Liver (tissue), 9 donors: ENCODE data around the gene PALD1. TPM values are rescaled to one million over a fixed set of nuclear protein-coding genes. Genes with fewer than 3 reads are reported as not detected.

Experiments used
- DNase-seq: peaks from one replicate; pipeline ENCODE4 v3.0.0-alpha.2; 2017; ENCODE audit warnings: low spot score
- H3K27ac ChIP-seq, 2 donors: one replicate each; pipeline ENCODE4 v1.7.0; 2013; ENCODE audit warnings: inconsistent platforms in 2 of 2, low read length in 2 of 2, control low read depth in 1 of 2, low read depth in 1 of 2, mild to moderate bottlenecking in 1 of 2
- H3K27me3 ChIP-seq, 4 donors: one replicate each; pipeline versions ENCODE4 v1.6.1 to v1.7.0; 2013; ENCODE audit warnings: low read length in 3 of 4, inconsistent platforms in 1 of 4, mild to moderate bottlenecking in 1 of 4, moderate library complexity in 1 of 4; ENCODE audit not compliant: control insufficient read depth in 4 of 4, insufficient read depth in 4 of 4
- H3K36me3 ChIP-seq, 4 donors: one replicate each; pipeline versions ENCODE4 v1.6.1 to v1.7.0; 2013; ENCODE audit warnings: low read length in 3 of 4, mild to moderate bottlenecking in 3 of 4, low read depth in 1 of 4, moderate library complexity in 1 of 4; ENCODE audit not compliant: control insufficient read depth in 4 of 4, insufficient read depth in 3 of 4
- H3K4me1 ChIP-seq, 4 donors: one replicate each; pipeline versions ENCODE4 v1.6.1 to v1.7.0; 2013; ENCODE audit warnings: low read length in 3 of 4, mild to moderate bottlenecking in 3 of 4, moderate library complexity in 1 of 4; ENCODE audit not compliant: control insufficient read depth in 4 of 4, insufficient read depth in 4 of 4
- H3K4me3 ChIP-seq, 3 donors: one replicate each; pipeline versions ENCODE4 v1.6.1 to v1.7.0; 2013; ENCODE audit warnings: low read length in 3 of 3, control low read depth in 1 of 3, low read depth in 1 of 3, mild to moderate bottlenecking in 1 of 3
- H3K9ac ChIP-seq, 2 donors: one replicate each; pipeline ENCODE4 v1.7.0; 2013; ENCODE audit warnings: low read length in 2 of 2, mild to moderate bottlenecking in 2 of 2, moderate library complexity in 2 of 2, control low read depth in 1 of 2, low read depth in 1 of 2
- H3K9me3 ChIP-seq, 4 donors: one replicate each; pipeline versions ENCODE4 v1.6.1 to v1.7.0; 2013; ENCODE audit warnings: low read length in 3 of 4; ENCODE audit not compliant: control insufficient read depth in 4 of 4
- EGR1 ChIP-seq, 2 donors: IDR thresholded peaks; 2 replicates each; pipeline ENCODE4 v1.6.1; 2016 to 2018; ENCODE audit warnings: antibody characterized with exemption in 2 of 2, low read depth in 2 of 2
- FOXA2 ChIP-seq: IDR thresholded peaks from 2 replicates; pipeline ENCODE4 v1.6.1; 2016; ENCODE audit warnings: antibody characterized with exemption
- GABPA ChIP-seq, 2 donors: IDR thresholded peaks in 1 of 2; conservative IDR thresholded peaks in 1 of 2; 2 replicates each; pipeline ENCODE4 v1.6.1; 2016; ENCODE audit warnings: antibody characterized with exemption in 2 of 2, mild to moderate bottlenecking in 1 of 2, moderate library complexity in 1 of 2
- HNF4G ChIP-seq: IDR thresholded peaks from 2 replicates; pipeline ENCODE4 v1.6.1; 2016; ENCODE audit warnings: antibody characterized with exemption
- JUND ChIP-seq, 2 donors: IDR thresholded peaks; 2 replicates each; pipeline ENCODE4 v1.6.1; 2016; ENCODE audit warnings: antibody characterized with exemption in 2 of 2
- NR2F2 ChIP-seq: IDR thresholded peaks from 2 replicates; pipeline ENCODE4 v1.6.1; 2016; ENCODE audit warnings: antibody characterized with exemption
- RAD21 ChIP-seq, 2 donors: IDR thresholded peaks; 2 replicates each; pipeline ENCODE4 v1.6.1; 2016; ENCODE audit warnings: antibody characterized with exemption in 2 of 2, mild to moderate bottlenecking in 2 of 2
- RXRA ChIP-seq, 2 donors: IDR thresholded peaks; 2 replicates each; pipeline ENCODE4 v1.6.1; 2017 to 2018; ENCODE audit warnings: antibody characterized with exemption in 2 of 2, mild to moderate bottlenecking in 1 of 2
- SP1 ChIP-seq: IDR thresholded peaks from 2 replicates; pipeline ENCODE4 v1.6.1; 2018; ENCODE audit warnings: antibody characterized with exemption, mild to moderate bottlenecking
- YY1 ChIP-seq: IDR thresholded peaks from 2 replicates; pipeline ENCODE4 v1.6.1; 2016; ENCODE audit warnings: antibody characterized with exemption, mild to moderate bottlenecking
- WGBS: extraction: QIAGEN DNeasy Blood & Tissue Kit; methylation state at CpG from one replicate; pipeline ENCODE4 v1.1.7; 2013; 5-methylcytosine and 5-hydroxymethylcytosine counted together
- polyA plus RNA-seq, 2 donors: library from polyadenylated mRNA; stranded (reverse) in 1 of 2; unstranded in 1 of 2; fragments of 200-250 nt in 1 of 2; fragments of >200 nt in 1 of 2; fragmentation: Nextera tagmentation in 1 of 2; extraction: Ambion mirVana in 1 of 2; gene quantifications; one replicate each; pipeline versions ENCODE4 v1.2.1 to v1.2.3, GENCODE V29; 2013 to 2015
- total RNA-seq, 2 donors: library from RNA; depleted of rRNA; stranded (reverse); fragments of >200 nt; gene quantifications; one replicate each; pipeline ENCODE4 v1.2.3, GENCODE V29; 2014
- TF ChIP-seq, protein P1 (sequence below): IDR thresholded peaks from 2 replicates; pipeline ENCODE4 v1.6.1; 2016; ENCODE audit warnings: antibody characterized with exemption
- TF ChIP-seq, protein P2 (sequence below): IDR thresholded peaks from 2 replicates; pipeline ENCODE4 v1.6.1; 2016; ENCODE audit warnings: antibody characterized with exemption, mild to moderate bottlenecking
- TF ChIP-seq, protein P3 (sequence below): IDR thresholded peaks from 2 replicates; pipeline ENCODE4 v1.6.1; 2016; ENCODE audit warnings: antibody characterized with exemption
- TF ChIP-seq, protein P4 (sequence below): IDR thresholded peaks from 2 replicates; pipeline ENCODE4 v1.6.1; 2016; ENCODE audit warnings: antibody characterized with exemption
- donor health status: healthy.
- donor health status: healthy.
- donor health status: healthy.
- donor health status: healthy.
- donor health status: healthy.

The PALD1 gene
- total and polyA plus RNA-seq, 4 donors: 0.72 to 4.2 (median 1.4) TPM

DNA sequence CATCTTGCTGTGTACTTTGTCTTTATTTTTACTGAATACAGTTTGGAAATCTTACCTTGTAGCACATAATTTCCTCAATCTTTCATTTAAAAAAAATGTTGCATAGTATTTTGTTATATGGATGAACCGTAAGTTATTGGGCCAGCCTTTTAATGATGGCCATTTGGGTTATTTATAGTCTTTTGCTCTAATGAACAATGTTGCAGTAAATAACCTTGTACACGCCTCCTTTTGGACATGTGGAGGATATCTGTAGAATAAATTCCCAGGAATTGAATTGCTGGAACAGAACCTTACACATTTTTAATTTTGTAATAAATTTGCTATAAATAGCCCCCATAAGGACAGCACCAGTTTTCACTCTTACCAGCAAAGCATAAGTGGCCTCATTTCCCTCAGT, 136.6 kb downstream of the PALD1 start:
- H3K27me3 ChIP-seq: no peaks in the 10 kb centered on the region
- peaks cover 0 to 2% (median under 1%) of the 10 kb centered on the region in 4 donors for H3K9me3 ChIP-seq
- no peaks in the 10 kb centered on the region for H3K36me3 ChIP-seq
- no peak for DNase-seq
- H3K9ac ChIP-seq: no peak overlapping the region
- no peaks in the 10 kb centered on the region for H3K4me1 ChIP-seq
- WGBS: 91% methylated on average over 2 of the region's 2 CpGs
- no peak overlapping the region for H3K27ac ChIP-seq
- TF ChIP-seq NR2F2 (no peak), GABPA (IDR thresholded peaks at IDR 0.05 in 1 of 2, conservative IDR thresholded peaks at IDR 0.05 in 1 of 2) (no peak), EGR1 (IDR thresholded peaks at IDR 0.05; ENCODE audit: low read depth in 2 of 2) (no peak), RXRA (IDR thresholded peaks at IDR 0.05) (no peak), FOXA2 (no peak)
- TF ChIP-seq, protein P1, sequence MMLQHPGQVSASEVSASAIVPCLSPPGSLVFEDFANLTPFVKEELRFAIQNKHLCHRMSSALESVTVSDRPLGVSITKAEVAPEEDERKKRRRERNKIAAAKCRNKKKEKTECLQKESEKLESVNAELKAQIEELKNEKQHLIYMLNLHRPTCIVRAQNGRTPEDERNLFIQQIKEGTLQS: no peak
- no peak overlapping the region for H3K4me3 ChIP-seq

DNA sequence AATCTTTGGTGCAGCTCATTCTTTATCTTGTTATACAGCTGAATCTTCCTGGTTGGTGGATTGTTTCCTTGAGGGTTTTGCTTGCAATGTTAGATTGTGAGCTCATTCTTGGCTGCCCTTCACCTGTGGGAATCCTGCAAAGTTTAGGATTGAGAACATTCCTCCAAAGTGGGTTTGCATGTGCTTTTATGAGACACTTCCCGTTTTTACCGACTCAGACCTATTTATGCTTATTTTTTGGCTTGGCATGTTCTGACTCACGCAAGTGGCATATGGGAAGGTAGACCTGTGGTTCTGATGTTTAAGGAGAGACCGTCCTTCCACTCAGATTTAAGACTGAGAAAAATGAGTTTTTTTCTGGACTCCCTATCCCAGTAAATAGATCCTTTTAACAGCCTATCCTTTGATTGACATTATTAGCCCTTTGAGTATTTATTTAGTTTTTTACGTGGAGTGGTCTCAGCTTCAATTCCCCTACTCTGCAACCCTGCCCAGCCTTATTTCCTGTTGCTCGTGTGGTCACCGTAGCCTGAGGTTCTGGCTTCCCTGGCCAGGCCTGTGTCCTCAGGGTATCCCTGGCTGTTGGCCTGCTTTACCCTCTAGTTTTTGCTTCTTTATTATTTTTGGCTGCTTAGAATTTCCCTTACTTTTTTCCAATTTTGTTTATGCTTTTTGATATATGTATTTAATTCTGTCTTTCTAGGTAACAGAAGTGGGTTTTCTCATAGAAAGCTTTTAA, 137.4 kb downstream of the PALD1 start:
- DNase-seq: no peak
- Histone ChIP-seq H3K4me1 (no peaks in the 10 kb centered on the region), H3K27me3 (no peaks in the 10 kb centered on the region), H3K9me3 (peaks cover 0 to 6% (median 3%) of the 10 kb centered on the region in 4 donors), H3K36me3 (no peaks in the 10 kb centered on the region), H3K27ac (no peak overlapping the region), H3K9ac (no peak overlapping the region), H3K4me3 (no peak overlapping the region)
- 71% methylated on average over 7 of the region's 7 CpGs for WGBS
- no peak for TF ChIP-seq FOXA2
- no peak for TF ChIP-seq RXRA (IDR thresholded peaks at IDR 0.05)
- TF ChIP-seq, protein P2, sequence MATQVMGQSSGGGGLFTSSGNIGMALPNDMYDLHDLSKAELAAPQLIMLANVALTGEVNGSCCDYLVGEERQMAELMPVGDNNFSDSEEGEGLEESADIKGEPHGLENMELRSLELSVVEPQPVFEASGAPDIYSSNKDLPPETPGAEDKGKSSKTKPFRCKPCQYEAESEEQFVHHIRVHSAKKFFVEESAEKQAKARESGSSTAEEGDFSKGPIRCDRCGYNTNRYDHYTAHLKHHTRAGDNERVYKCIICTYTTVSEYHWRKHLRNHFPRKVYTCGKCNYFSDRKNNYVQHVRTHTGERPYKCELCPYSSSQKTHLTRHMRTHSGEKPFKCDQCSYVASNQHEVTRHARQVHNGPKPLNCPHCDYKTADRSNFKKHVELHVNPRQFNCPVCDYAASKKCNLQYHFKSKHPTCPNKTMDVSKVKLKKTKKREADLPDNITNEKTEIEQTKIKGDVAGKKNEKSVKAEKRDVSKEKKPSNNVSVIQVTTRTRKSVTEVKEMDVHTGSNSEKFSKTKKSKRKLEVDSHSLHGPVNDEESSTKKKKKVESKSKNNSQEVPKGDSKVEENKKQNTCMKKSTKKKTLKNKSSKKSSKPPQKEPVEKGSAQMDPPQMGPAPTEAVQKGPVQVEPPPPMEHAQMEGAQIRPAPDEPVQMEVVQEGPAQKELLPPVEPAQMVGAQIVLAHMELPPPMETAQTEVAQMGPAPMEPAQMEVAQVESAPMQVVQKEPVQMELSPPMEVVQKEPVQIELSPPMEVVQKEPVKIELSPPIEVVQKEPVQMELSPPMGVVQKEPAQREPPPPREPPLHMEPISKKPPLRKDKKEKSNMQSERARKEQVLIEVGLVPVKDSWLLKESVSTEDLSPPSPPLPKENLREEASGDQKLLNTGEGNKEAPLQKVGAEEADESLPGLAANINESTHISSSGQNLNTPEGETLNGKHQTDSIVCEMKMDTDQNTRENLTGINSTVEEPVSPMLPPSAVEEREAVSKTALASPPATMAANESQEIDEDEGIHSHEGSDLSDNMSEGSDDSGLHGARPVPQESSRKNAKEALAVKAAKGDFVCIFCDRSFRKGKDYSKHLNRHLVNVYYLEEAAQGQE: no peak

DNA sequence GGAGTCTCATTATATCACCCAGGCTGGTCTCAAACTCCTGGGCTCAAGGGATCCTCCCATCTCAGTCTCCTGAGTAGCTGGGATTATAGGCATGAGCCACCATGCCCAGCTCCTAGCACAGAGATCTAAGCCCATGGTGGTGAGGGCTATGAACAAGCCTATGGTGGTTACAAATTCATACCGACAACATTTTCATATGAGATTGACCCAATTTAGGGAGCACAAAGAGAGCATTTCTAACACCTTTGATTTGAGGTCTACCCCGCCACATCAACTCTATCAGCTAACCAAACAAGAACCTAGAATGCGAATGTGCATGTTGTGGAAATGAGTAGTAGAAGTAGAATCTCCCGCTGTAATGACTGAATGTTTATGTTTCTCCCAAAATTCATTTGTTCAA, 138.2 kb downstream of the PALD1 start:
- Histone ChIP-seq H3K9me3 (peaks cover 0 to 6% (median 3%) of the 10 kb centered on the region in 4 donors), H3K4me1 (no peaks in the 10 kb centered on the region), H3K9ac (no peak overlapping the region), H3K4me3 (no peak overlapping the region), H3K36me3 (no peaks in the 10 kb centered on the region), H3K27me3 (no peaks in the 10 kb centered on the region), H3K27ac (no peak overlapping the region)
- DNase-seq: no peak
- no peak for TF ChIP-seq EGR1 (IDR thresholded peaks at IDR 0.05; ENCODE audit: low read depth in 2 of 2)
- TF ChIP-seq, protein P3, sequence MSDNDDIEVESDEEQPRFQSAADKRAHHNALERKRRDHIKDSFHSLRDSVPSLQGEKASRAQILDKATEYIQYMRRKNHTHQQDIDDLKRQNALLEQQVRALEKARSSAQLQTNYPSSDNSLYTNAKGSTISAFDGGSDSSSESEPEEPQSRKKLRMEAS: no peak
- TF ChIP-seq, protein P4, sequence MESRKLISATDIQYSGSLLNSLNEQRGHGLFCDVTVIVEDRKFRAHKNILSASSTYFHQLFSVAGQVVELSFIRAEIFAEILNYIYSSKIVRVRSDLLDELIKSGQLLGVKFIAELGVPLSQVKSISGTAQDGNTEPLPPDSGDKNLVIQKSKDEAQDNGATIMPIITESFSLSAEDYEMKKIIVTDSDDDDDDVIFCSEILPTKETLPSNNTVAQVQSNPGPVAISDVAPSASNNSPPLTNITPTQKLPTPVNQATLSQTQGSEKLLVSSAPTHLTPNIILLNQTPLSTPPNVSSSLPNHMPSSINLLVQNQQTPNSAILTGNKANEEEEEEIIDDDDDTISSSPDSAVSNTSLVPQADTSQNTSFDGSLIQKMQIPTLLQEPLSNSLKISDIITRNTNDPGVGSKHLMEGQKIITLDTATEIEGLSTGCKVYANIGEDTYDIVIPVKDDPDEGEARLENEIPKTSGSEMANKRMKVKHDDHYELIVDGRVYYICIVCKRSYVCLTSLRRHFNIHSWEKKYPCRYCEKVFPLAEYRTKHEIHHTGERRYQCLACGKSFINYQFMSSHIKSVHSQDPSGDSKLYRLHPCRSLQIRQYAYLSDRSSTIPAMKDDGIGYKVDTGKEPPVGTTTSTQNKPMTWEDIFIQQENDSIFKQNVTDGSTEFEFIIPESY: no peak
- no peak for TF ChIP-seq YY1
- TF ChIP-seq NR2F2: no peak
- TF ChIP-seq, protein P2: no peak
- TF ChIP-seq FOXA2: no peak
- TF ChIP-seq RXRA (IDR thresholded peaks at IDR 0.05): no peak
- TF ChIP-seq SP1: no peak
- no peak for TF ChIP-seq JUND (IDR thresholded peaks at IDR 0.05)
- TF ChIP-seq, protein P1: no peak
- no peak for TF ChIP-seq HNF4G
- TF ChIP-seq RAD21 (IDR thresholded peaks at IDR 0.05): no peak
- WGBS: 86% methylated on average over 4 of the region's 4 CpGs
